Activated effector memory CD4-positive, alpha-beta T cell treated with Interleukin-2 at 50 U/mL for 16 hours (primary cell): ENCODE results near the gene PEAK1.
A peak's percentile ranks its signal among the peaks of the same experiment; 100 is the strongest.

Source experiments
- DNase-seq: peaks from one replicate; pipeline ENCODE4 v3.0.0-alpha.2; 2020

The PEAK1 gene

GRCh38 chr15:77171221-77171967, 248.5 kb downstream of the PEAK1 start:
- no peak for DNase-seq

GRCh38 chr15:77168616-77169015, 251.3 kb downstream of the PEAK1 start:
- no peak for DNase-seq

DNA sequence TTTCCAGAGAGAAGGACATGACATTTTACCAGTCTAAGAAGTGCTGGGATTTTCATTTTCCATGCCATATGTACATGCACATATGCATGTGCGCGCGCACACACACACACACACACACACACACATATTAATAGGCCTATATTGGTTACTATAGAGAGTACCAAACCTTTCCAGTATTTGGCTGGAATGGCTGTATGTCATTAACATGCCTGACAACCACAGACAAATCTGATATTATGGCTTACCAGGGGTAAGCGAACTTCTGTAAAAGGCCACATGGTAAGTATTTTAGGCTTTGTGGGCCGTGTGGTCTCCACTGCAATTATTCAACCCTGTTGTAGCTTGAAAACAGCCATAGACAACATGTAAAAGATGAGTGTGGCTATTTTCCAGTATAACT, 251.8 kb downstream of the PEAK1 start:
- no peak for DNase-seq

- no peak for DNase-seq
These were observed 252.5 kb downstream of the PEAK1 start for GRCh38 chr15:77167406-77167805.

- no peak for DNase-seq
These were observed 256.0 kb downstream of the PEAK1 start for GRCh38 chr15:77163781-77164384.

- no peak for DNase-seq
These were observed 256.9 kb downstream of the PEAK1 start for GRCh38 chr15:77162872-77163633.

DNA sequence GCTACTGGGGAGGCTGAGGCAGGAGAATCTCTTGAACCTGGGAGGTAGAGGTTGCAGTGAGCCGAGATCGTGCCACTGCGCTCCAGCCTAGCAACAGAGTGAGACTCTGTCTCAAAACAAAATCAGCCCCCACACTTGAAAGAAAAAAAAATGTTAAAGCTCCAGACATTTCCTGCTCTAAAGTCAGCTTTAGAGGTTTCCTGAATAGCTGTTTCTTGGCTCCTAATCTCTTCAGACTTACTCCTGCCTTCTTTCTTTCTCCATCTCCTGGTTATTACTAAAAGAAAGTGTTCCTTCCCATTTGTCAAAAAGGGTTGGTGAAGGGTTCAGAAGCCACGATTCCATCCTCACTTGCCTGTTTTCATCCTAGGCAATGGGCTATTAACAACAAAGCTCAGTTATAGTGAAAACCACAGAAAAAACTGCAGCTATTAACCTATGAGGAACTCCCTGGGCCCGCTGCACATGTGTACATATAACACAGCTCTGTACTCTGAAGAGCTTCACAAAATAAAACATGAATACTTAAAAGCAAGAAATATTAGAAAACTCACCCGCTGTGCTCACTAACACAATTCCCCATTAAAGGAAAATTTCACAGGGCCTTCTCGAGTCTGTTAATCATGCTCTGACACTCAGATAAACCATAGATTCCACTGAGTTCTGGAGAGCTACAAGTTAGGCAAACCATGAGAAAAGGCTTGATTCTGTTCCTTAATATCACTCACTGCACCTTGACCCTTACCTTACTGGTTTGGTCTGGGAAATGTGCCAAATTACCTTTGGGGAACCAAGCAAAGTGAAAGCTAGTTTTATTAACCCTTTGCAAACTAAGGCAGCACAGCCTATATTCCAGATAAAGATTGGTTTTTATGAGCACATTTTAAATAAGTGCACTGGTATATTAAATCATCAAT, 259.1 kb downstream of the PEAK1 start:
- DNase-seq = no peak

- peak; percentile 13 for DNase-seq
These were observed 263.9 kb downstream of the PEAK1 start for GRCh38 chr15:77156000-77156399.

DNA sequence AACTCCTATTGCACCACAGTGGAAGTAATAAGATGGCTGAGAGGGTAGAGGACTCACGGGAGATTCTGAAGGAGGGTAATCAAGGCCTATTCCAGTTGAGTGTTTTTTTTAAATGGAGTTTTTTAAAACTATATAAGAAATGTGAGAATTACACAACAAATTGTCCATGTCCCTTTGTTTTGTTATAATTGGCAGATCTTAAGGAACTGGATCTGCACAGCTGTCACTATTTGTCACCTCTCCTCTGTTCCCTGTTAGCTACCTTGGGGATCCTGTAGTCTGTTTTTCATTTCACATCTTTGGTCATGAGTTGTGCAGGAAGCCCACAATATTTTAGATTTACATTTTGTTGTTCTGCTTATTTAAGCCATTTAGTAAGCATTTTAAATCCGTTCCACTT, 271.7 kb downstream of the PEAK1 start:
- DNase-seq = no peak

DNA sequence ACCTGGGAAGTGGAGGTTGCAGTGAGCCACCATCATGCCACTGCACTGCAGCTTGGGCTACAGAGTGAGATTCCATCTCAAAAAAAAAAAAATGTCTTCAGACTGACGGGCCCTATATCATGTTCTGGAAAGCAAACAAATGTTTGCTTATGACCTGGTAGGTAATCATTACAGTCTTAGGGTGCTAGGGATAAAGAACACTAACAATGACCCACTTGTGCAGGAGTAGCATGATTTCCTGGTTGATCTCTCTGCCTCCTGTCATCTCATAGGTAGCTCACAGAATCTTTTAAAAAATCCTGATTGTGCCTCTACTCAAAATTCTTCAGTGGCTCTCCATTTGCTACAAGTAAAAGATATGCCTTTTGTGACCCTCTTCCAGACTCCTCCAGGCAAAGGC, 274.5 kb downstream of the PEAK1 start:
- DNase-seq = no peak

- no peak for DNase-seq
These were observed 275.3 kb downstream of the PEAK1 start for GRCh38 chr15:77144492-77145070.

DNA sequence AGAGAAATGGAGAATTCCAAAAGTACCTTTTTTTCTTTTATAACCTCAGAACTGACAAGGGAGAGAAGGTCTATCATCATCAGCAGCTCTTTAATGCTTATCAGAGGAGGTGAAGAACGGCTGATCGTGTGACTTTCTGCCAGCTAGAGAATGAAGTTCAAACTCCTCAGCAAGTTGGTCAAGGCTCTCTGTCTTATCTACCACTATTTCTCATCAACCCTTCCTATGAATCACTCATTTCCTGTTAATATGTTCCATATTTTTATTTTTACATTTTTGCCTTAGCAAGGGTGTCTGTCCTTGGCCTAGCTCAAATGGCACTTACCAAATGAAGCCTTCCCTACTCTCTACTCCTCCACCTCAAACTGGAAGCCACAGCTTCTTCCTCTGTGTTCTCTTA, 275.9 kb downstream of the PEAK1 start:
- no peak for DNase-seq

GRCh38 chr15:77143616-77144015, 276.3 kb downstream of the PEAK1 start:
- DNase-seq = no peak

- DNase-seq = no peak
These were observed 276.7 kb downstream of the PEAK1 start for GRCh38 chr15:77143191-77143590.

- DNase-seq = no peak
These were observed 279.7 kb downstream of the PEAK1 start for GRCh38 chr15:77140220-77140619.

GRCh38 chr15:77139312-77139711, 280.6 kb downstream of the PEAK1 start:
- DNase-seq = no peak

GRCh38 chr15:77138167-77138522, 281.8 kb downstream of the PEAK1 start:
- DNase-seq = no peak

- no peak for DNase-seq
These were observed 284.7 kb downstream of the PEAK1 start for GRCh38 chr15:77135181-77135580.

DNA sequence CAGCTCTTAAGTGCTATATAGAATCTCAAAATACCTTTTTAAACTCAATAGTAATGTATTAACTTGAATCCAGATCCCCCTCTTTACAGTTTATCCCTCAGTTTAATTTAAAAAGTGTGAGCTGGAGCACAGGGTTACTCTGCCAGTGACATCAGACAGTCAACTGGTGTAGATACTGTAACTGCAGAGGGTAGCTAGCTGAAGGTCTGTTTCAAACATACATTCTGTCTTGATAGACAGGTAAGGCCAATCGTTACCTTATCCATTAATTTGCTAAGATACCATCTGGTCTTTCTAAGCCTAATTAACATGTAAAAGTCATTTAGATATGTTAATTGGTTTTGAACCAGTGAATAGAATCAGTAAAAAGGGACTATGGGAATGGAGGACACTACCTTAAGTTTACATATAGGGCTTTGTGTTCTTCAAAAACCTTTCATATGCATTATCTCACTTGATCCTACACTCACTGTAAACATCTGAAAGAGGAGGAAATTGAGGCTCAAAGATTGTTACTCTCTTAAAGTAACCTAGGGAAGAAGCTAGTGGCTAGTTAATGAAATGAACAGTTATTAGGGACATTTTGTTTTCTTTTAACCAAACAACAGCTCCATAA, 289.5 kb downstream of the PEAK1 start:
- DNase-seq = no peak

- DNase-seq = no peak
These were observed 292.3 kb downstream of the PEAK1 start for GRCh38 chr15:77127626-77128025.

- DNase-seq = no peak
These were observed 293.2 kb downstream of the PEAK1 start for GRCh38 chr15:77126529-77127326.
